CD8-positive, alpha-beta memory T cell (primary cell): Measurements from ENCODE around the gene SSC5D. TPM values are rescaled to one million over a fixed set of nuclear protein-coding genes. Genes with fewer than 3 reads are reported as not detected.

Experiments used
- CTCF ChIA-PET: fragments of 350-600 bp; sonication (Branson Sonifier 250); formaldehyde crosslinking; loops from one replicate; lab custom pipeline; 2021; ENCODE audit warnings: antibody characterized with exemption; lab: Charles Lee
- POLR2A ChIA-PET: fragments of 350-600 bp; sonication (Branson Sonifier 250); formaldehyde crosslinking; loops from one replicate; lab custom pipeline; 2021; ENCODE audit warnings: antibody characterized with exemption; lab: Charles Lee
- DNase-seq, 5 donors: peaks; one replicate each; pipeline versions ENCODE4 v3.0.0 to v3.0.0-alpha.2; 2020 to 2022; ENCODE audit warnings: mixed read lengths in 1 of 5
- H3K27ac ChIP-seq: one replicate; pipeline ENCODE4 v1.7.0; 2013; ENCODE audit warnings: low read depth, mild to moderate bottlenecking, low read length, moderate library complexity
- H3K27me3 ChIP-seq: 2 replicates; pipeline ENCODE4 v1.7.0; 2013; ENCODE audit warnings: low read length, mild to moderate bottlenecking; ENCODE audit not compliant: insufficient read depth, poor library complexity, severe bottlenecking
- H3K36me3 ChIP-seq: 2 replicates; pipeline ENCODE4 v1.7.0; 2013; ENCODE audit warnings: mild to moderate bottlenecking, low read length, moderate library complexity; ENCODE audit not compliant: insufficient read depth
- H3K4me1 ChIP-seq: 2 replicates; pipeline ENCODE4 v1.7.0; 2013; ENCODE audit warnings: mild to moderate bottlenecking, low read length, moderate library complexity; ENCODE audit not compliant: insufficient read depth
- H3K4me3 ChIP-seq: 2 replicates; pipeline ENCODE4 v1.7.0; 2013; ENCODE audit warnings: mild to moderate bottlenecking, low read length
- H3K9me3 ChIP-seq: 2 replicates; pipeline ENCODE4 v1.7.0; 2013; ENCODE audit warnings: mild to moderate bottlenecking, low read length
- H3K27ac Mint-ChIP-seq, 8 donors: one replicate each; pipeline ENCODE4 v1.8.0; 2020 to 2021; ENCODE audit warnings: mixed read lengths in 8 of 8, mild to moderate bottlenecking in 6 of 8, inconsistent platforms in 3 of 8, moderate library complexity in 3 of 8
- H3K27me3 Mint-ChIP-seq, 2 donors: one replicate each; pipeline ENCODE4 v1.8.0; 2020 to 2021; ENCODE audit warnings: mixed read lengths in 2 of 2, mild to moderate bottlenecking in 1 of 2, moderate library complexity in 1 of 2
- H3K36me3 Mint-ChIP-seq, 3 donors: one replicate each; pipeline ENCODE4 v1.8.0; 2020 to 2021; ENCODE audit warnings: mixed read lengths in 3 of 3, inconsistent platforms in 1 of 3, mild to moderate bottlenecking in 1 of 3
- H3K4me1 Mint-ChIP-seq, 3 donors: one replicate each; pipeline ENCODE4 v1.8.0; 2020 to 2021; ENCODE audit warnings: mixed read lengths in 3 of 3, inconsistent platforms in 1 of 3, mild to moderate bottlenecking in 1 of 3
- H3K4me3 Mint-ChIP-seq, 7 donors: one replicate each; pipeline ENCODE4 v1.8.0; 2020 to 2021; ENCODE audit warnings: mixed read lengths in 7 of 7, mild to moderate bottlenecking in 6 of 7, moderate library complexity in 4 of 7, inconsistent platforms in 2 of 7
- H3K9me3 Mint-ChIP-seq, 5 donors: one replicate each; pipeline ENCODE4 v1.8.0; 2020 to 2022; ENCODE audit warnings: mixed read lengths in 5 of 5, mild to moderate bottlenecking in 3 of 5, moderate library complexity in 2 of 5, inconsistent platforms in 1 of 5
- polyA plus RNA-seq: library from polyadenylated mRNA; unstranded; fragments of 300-500 nt; fragmentation: Illumina TruSeq; gene quantifications from one replicate; pipeline ENCODE4 v1.2.3, GENCODE V29; 2021
- total RNA-seq, 2 experiments: library from RNA; stranded (reverse); gene quantifications; one replicate each; pipeline ENCODE4 v1.2.3, GENCODE V29; 2021

The SSC5D gene
- total and polyA plus RNA-seq, 3 experiments from 2014 or later, result 0.35 to 1.2 TPM; not detected in 1

- peak within 1 kb of the TSS; percentile 92 for H3K4me3 ChIP-seq
- no peaks in the 10 kb centered on the region for H3K36me3 ChIP-seq
- ChIA-PET POLR2A (interaction anchor here (0.5 to 2.2 kb wide), 21 partner anchors 9 to 1027 kb away, joined by 3 to 14 read pairs (median 5); partner anchors contain the start of genes FIZ1, HSPBP1, ISOC2 and KMT5C), CTCF (interaction anchor here (0.8 to 3.7 kb wide), 8 partner anchors 9 to 155 kb away, joined by 3 to 28 read pairs (median 4); partner anchors contain the start of genes FIZ1, ISOC2, NAT14 and ZNF784)
- H3K9me3 ChIP-seq, result no peaks in the 10 kb centered on the region
- Mint-ChIP-seq H3K27ac (peak within 1 kb of the TSS; percentile 92 to 99 (median 94)), H3K27me3 (no peaks in the 10 kb centered on the region), H3K4me1 (peaks cover 17 to 42% (median 32%) of the 10 kb centered on the region in 3 donors), H3K4me3 (peak within 1 kb of the TSS; percentile 89 to 96 (median 90)), H3K36me3 (peaks cover 0 to 14% (median 0%) of the 10 kb centered on the region in 3 donors), H3K9me3 (no peaks in the 10 kb centered on the region)
- H3K27me3 ChIP-seq, result no peaks in the 10 kb centered on the region
- peaks cover 17% of the 10 kb centered on the region for H3K4me1 ChIP-seq
- peak; percentile 95 to 98 (median 97) for DNase-seq
- H3K27ac ChIP-seq, result peak within 1 kb of the TSS; percentile 72
Observed at GRCh38 chr19:55476100-55476775, 12.0 kb upstream of the SSC5D start, which contains the start of gene ZNF628. TSS of gene ZNF628 (plus strand) at chr19:55476617. CDS start at chr19:55479911, 3,294 bp downstream.

DNA sequence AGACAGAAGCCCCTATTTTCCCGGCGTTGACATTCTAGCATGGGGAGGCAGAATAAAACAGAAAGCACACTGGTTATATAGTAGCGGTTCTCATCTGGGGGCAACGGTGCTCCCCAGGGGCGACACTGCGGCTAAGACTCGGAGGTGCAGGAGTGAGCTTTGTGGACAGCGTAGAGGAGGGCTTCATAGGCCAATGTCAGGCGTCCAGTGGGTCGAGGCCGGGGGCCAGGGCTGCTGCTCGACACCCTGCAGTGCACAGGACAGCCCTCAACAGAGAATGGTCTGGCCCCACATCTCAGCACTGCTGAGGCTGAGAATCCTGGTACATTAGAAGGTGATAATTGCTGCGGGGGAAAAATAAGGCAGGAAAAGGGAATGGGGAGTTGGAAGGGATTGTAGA lies 10.3 kb upstream of the SSC5D start:
- Histone ChIP-seq H3K27me3 (no peaks in the 10 kb centered on the region), H3K27ac (no peak overlapping the region), H3K4me1 (peaks cover 17% of the 10 kb centered on the region), H3K9me3 (no peaks in the 10 kb centered on the region), H3K4me3 (no peak overlapping the region), H3K36me3 (no peaks in the 10 kb centered on the region)
- no peak for DNase-seq
- POLR2A ChIA-PET, result no interaction called here
- Mint-ChIP-seq H3K4me1 (peaks cover 17 to 42% (median 32%) of the 10 kb centered on the region in 3 donors), H3K36me3 (peaks cover 0 to 21% (median 0%) of the 10 kb centered on the region in 3 donors), H3K27me3 (no peaks in the 10 kb centered on the region), H3K9me3 (no peaks in the 10 kb centered on the region), H3K27ac (peak overlapping the region in 7 of 8 donors; percentile 17 to 99 (median 66)), H3K4me3 (peak overlapping the region; percentile 51 to 96 (median 66))
- CTCF ChIA-PET, result interaction anchor here (2.5 to 3.7 kb wide), 2 partner anchors 11 to 26 kb away, joined by 28 read pairs; no protein-coding TSS in a partner anchor

- Mint-ChIP-seq H3K27ac (peak overlapping the region in 7 of 8 donors; percentile 29 to 99 (median 66)), H3K36me3 (peaks cover 0 to 22% (median 0%) of the 10 kb centered on the region in 3 donors), H3K9me3 (no peaks in the 10 kb centered on the region), H3K4me3 (peak overlapping the region; percentile 51 to 96 (median 71)), H3K4me1 (peaks cover 17 to 42% (median 32%) of the 10 kb centered on the region in 3 donors), H3K27me3 (no peaks in the 10 kb centered on the region)
- ChIA-PET CTCF (interaction anchor here (1.7 to 3.7 kb wide), 2 partner anchors 11 to 26 kb away, joined by 9 to 28 read pairs; no protein-coding TSS in a partner anchor), POLR2A (no interaction called here)
- Histone ChIP-seq H3K4me3 (no peak overlapping the region), H3K4me1 (peaks cover 17% of the 10 kb centered on the region), H3K36me3 (no peaks in the 10 kb centered on the region), H3K27me3 (no peaks in the 10 kb centered on the region), H3K27ac (no peak overlapping the region), H3K9me3 (no peaks in the 10 kb centered on the region)
- no peak for DNase-seq
Observed at GRCh38 chr19:55478364-55478763, 9.9 kb upstream of the SSC5D start.

DNA sequence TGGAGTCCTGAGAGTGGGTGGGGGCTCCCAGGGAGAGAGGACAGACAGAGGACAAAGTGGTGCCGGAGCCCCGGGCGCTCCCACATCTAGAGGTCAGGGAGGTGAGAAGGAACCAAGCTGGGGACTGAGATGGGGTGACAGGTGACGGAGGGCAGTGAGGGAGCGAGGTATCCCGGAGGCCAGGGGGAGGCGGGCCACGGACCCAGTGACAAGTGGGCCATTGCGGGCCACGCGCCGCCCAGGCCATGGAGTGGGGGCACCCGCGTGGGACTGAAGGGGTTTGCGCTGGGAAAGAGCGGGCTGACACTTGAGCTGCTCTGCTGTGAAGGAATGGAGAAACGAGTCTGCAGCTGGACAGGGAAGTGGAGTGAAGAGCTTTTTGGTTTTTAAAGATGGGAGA lies 9.2 kb upstream of the SSC5D start:
- Histone ChIP-seq H3K4me1 (peaks cover 20% of the 10 kb centered on the region), H3K4me3 (no peak overlapping the region), H3K27me3 (no peaks in the 10 kb centered on the region), H3K9me3 (no peaks in the 10 kb centered on the region), H3K27ac (no peak overlapping the region), H3K36me3 (no peaks in the 10 kb centered on the region)
- Mint-ChIP-seq H3K4me3 (peak overlapping the region; percentile 22 to 96 (median 48)), H3K27ac (peak overlapping the region in 6 of 8 donors; percentile 30 to 92 (median 62)), H3K9me3 (no peaks in the 10 kb centered on the region), H3K36me3 (peaks cover 0 to 22% (median 0%) of the 10 kb centered on the region in 3 donors), H3K27me3 (no peaks in the 10 kb centered on the region), H3K4me1 (peaks cover 17 to 42% (median 32%) of the 10 kb centered on the region in 3 donors)
- no peak for DNase-seq
- POLR2A ChIA-PET, result no interaction called here
- CTCF ChIA-PET, result interaction anchor here (1.7 to 3.7 kb wide), 2 partner anchors 12 to 25 kb away, joined by 9 to 28 read pairs; no protein-coding TSS in a partner anchor

DNA sequence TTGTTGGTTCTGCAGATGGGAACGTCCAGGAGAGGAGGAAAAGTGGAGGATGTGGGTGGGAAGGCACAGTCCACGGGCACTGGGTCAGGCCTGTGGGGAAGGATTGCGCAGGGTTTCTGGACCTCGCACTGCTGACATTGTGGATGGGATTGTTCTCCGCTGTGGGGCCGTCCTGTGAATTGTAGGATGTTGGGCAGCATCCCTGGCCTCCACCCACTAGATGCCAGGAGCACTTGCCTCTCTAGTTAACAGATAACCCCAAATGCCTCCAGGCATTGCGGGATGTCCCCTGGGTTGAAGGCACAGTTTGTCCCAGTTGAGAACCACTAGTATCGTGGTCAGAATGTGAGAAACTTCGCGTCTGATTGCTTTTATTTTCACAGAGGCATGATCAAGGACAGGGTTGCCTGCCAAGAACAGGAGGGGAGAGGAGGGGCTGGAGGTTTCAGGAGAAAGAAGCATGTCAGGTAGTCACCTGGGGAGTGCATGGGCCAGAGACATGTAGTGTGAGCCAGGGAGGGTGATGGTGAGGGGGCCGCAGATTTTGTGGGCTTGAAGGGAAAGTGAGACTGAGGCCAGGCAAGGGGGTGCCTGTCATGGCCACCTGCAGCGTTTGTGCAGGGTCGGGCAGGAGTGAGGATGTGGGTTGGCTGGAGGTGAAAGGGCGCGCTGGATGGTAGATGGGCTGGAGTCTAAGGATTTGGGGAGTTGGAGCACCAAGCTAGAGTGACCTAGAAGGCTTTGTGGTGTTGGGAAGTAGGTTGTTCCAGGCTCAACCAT lies 8.6 kb upstream of the SSC5D start:
- H3K36me3 Mint-ChIP-seq, result peaks cover 0 to 22% (median 0%) of the 10 kb centered on the region in 3 donors
- no peak for DNase-seq
- H3K36me3 ChIP-seq, result no peaks in the 10 kb centered on the region
- peak overlapping the region in 5 of 8 donors; percentile 37 to 92 (median 77) for H3K27ac Mint-ChIP-seq
- H3K27me3 ChIP-seq, result no peaks in the 10 kb centered on the region
- H3K4me3 ChIP-seq, result no peak overlapping the region
- H3K27me3 Mint-ChIP-seq, result no peaks in the 10 kb centered on the region
- H3K4me1 Mint-ChIP-seq, result peaks cover 19 to 46% (median 32%) of the 10 kb centered on the region in 3 donors
- H3K9me3 ChIP-seq, result no peaks in the 10 kb centered on the region
- H3K4me1 ChIP-seq, result peaks cover 26% of the 10 kb centered on the region
- ChIA-PET POLR2A (no interaction called here), CTCF (interaction anchor here (1.7 kb wide), 1 partner anchor 24 kb away, joined by 9 read pairs; no protein-coding TSS in a partner anchor)
- H3K9me3 Mint-ChIP-seq, result no peaks in the 10 kb centered on the region
- no peak overlapping the region for H3K27ac ChIP-seq
- peak overlapping the region in 5 of 7 donors; percentile 8 to 66 (median 52) for H3K4me3 Mint-ChIP-seq

- Histone ChIP-seq H3K36me3 (no peaks in the 10 kb centered on the region), H3K4me3 (no peak overlapping the region), H3K27me3 (no peaks in the 10 kb centered on the region), H3K4me1 (peaks cover 22% of the 10 kb centered on the region), H3K9me3 (no peaks in the 10 kb centered on the region), H3K27ac (no peak overlapping the region)
- DNase-seq, result peak in 1 of 5 donors; percentile 43
- peaks cover 0 to 22% (median 0%) of the 10 kb centered on the region in 3 donors for H3K36me3 Mint-ChIP-seq
- no peaks in the 10 kb centered on the region for H3K27me3 Mint-ChIP-seq
- ChIA-PET CTCF (no interaction called here), POLR2A (no interaction called here)
- no peak overlapping the region for H3K27ac Mint-ChIP-seq
- H3K4me3 Mint-ChIP-seq, result peak overlapping the region in 1 of 7 donors; percentile 58
- H3K9me3 Mint-ChIP-seq, result no peaks in the 10 kb centered on the region
- peaks cover 26 to 54% (median 31%) of the 10 kb centered on the region in 3 donors for H3K4me1 Mint-ChIP-seq
Observed at GRCh38 chr19:55481148-55481793, 7.0 kb upstream of the SSC5D start.

- no peak overlapping the region for H3K27ac ChIP-seq
- ChIA-PET POLR2A (no interaction called here), CTCF (no interaction called here)
- H3K36me3 Mint-ChIP-seq, result peaks cover 0 to 21% (median 0%) of the 10 kb centered on the region in 3 donors
- H3K27ac Mint-ChIP-seq, result no peak overlapping the region
- no peaks in the 10 kb centered on the region for H3K36me3 ChIP-seq
- H3K27me3 ChIP-seq, result no peaks in the 10 kb centered on the region
- H3K4me3 Mint-ChIP-seq, result no peak overlapping the region
- no peak overlapping the region for H3K4me3 ChIP-seq
- H3K4me1 Mint-ChIP-seq, result peaks cover 26 to 52% (median 31%) of the 10 kb centered on the region in 3 donors
- H3K9me3 ChIP-seq, result no peaks in the 10 kb centered on the region
- H3K9me3 Mint-ChIP-seq, result no peaks in the 10 kb centered on the region
- H3K27me3 Mint-ChIP-seq, result no peaks in the 10 kb centered on the region
- peak in 1 of 5 donors; percentile 32 for DNase-seq
- peaks cover 22% of the 10 kb centered on the region for H3K4me1 ChIP-seq
Observed at GRCh38 chr19:55481794-55482155, 6.5 kb upstream of the SSC5D start.
